ENCODE results near the gene DNAJC4.

Gene DNAJC4

DNA sequence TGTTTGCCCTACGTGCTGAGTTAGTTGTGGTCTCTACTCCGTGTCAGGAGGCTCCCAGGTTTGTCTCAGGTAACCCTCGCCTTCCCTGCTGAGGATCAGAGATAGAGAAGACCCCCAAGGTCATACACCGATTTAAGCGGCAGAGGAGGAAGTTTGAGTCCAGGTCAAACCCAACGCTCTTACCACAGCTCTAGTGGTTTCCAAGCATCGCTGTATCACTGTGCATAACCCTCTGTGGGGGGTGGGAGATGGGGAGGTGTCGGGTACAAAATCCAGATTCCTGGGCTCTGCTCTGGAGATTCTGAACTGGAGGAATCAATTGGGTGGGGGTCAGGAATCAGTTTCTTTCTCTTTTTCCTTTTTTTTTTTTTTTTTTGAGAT lies 627 bp downstream of the DNAJC4 start:
- H3K4me3 ChIP-seq (ENCODE audit: low read depth, low read length) = peak overlapping the region; percentile 91
- no peaks in the 10 kb centered on the region for H3K36me3 ChIP-seq (ENCODE audit: control insufficient read depth, insufficient read depth, low read length)
- peaks cover 3% of the 10 kb centered on the region; the same call in 1 of the 2 replicates for H3K27me3 ChIP-seq (ENCODE audit: control insufficient read depth, insufficient read depth, low read length)
- no peak overlapping the region; the same call in 1 of the 2 replicates for H3K27ac ChIP-seq (ENCODE audit: low read depth, low read length)
- H3K9ac ChIP-seq (ENCODE audit: low read length) = peak overlapping the region; percentile 74
- H3K9me3 ChIP-seq (ENCODE audit: control insufficient read depth, insufficient read depth, low read depth, low read length) = no peaks in the 10 kb centered on the region
- peaks cover 21% of the 10 kb centered on the region for H3K4me1 ChIP-seq (ENCODE audit: control insufficient read depth, insufficient read depth, low read length)

DNA sequence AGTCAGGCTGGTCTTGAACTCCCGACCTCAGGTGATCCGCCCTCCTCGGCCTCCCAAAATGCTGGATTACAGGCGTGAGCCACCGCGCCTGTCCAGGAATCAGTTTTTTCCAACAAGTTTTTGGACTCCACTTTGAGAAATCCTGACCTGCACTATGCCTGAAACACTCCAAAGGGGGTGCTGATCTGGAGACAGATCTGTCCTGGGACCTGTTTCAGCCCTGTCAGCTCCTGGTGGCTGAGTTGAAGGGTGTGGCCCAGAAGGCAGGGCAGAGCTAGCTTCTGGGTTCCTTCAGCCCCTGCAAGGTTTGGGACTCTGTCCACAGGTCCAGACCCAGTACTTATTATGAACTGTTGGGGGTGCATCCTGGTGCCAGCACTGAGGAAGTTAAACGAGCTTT lies 1.2 kb downstream of the DNAJC4 start:
- Histone ChIP-seq H3K9ac (ENCODE audit: low read length) (no peak overlapping the region), H3K4me3 (ENCODE audit: low read depth, low read length) (no peak overlapping the region), H3K27ac (ENCODE audit: low read depth, low read length) (no peak overlapping the region), H3K4me1 (ENCODE audit: control insufficient read depth, insufficient read depth, low read length) (peaks cover 18% of the 10 kb centered on the region), H3K9me3 (ENCODE audit: control insufficient read depth, insufficient read depth, low read depth, low read length) (no peaks in the 10 kb centered on the region), H3K27me3 (ENCODE audit: control insufficient read depth, insufficient read depth, low read length) (peaks cover 3% of the 10 kb centered on the region; the same call in 1 of the 2 replicates), H3K36me3 (ENCODE audit: control insufficient read depth, insufficient read depth, low read length) (no peaks in the 10 kb centered on the region)

DNA sequence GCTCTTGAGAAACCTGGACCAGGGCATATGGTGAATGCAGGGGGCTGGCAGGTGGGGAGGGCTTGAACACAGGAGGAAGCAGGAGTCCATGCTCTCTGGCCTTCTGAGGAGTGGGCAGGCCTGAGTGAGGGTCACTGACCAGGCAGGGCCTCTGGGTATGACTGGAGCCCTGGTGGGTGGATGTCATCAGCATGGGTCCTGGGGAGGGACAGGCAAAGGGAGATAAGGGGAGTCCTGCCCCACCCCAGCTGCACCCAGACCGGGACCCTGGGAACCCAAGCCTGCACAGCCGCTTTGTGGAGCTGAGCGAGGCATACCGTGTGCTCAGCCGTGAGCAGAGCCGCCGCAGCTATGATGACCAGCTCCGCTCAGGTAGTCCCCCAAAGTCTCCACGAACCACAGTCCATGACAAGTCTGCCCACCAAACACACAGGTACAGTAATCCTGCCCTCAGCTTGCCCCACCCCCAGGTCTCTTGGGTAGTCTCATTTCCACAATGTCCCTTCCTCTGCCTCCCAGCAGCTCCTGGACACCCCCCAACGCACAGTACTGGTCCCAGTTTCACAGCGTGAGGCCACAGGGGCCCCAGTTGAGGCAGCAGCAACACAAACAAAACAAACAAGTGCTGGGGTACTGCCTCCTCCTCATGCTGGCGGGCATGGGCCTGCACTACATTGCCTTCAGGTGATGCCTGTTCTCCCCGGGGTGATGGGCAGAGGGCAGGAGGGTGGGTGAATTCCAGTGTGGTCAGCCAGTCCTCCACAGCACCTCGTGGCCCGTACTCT lies 2.0 kb downstream of the DNAJC4 start:
- H3K9me3 ChIP-seq (ENCODE audit: control insufficient read depth, insufficient read depth, low read depth, low read length) = no peaks in the 10 kb centered on the region
- no peak overlapping the region for H3K4me3 ChIP-seq (ENCODE audit: low read depth, low read length)
- H3K9ac ChIP-seq (ENCODE audit: low read length) = no peak overlapping the region
- no peak overlapping the region for H3K27ac ChIP-seq (ENCODE audit: low read depth, low read length)
- peaks cover 3% of the 10 kb centered on the region; the same call in 1 of the 2 replicates for H3K27me3 ChIP-seq (ENCODE audit: control insufficient read depth, insufficient read depth, low read length)
- peaks cover 11% of the 10 kb centered on the region for H3K4me1 ChIP-seq (ENCODE audit: control insufficient read depth, insufficient read depth, low read length)
- peaks cover 1% of the 10 kb centered on the region; the same call in 1 of the 2 replicates for H3K36me3 ChIP-seq (ENCODE audit: control insufficient read depth, insufficient read depth, low read length)

DNA sequence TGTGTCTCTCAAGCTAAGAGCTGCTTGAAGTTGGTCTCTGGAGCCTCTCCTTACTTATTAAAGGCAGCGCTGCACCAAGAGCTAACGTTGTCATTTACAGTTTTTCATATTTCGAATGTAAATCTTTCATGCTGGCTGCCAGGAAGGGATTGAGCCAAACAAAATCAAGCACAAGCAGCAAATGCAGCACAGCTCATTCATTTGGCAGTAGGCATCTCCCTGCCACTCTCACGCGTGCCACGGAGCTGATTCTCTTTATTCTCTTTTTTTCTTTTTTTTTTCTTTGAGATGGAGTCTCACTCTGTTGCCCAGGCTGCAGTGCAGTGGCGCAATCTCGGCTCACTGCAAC lies 2.6 kb downstream of the DNAJC4 start:
- Histone ChIP-seq H3K9ac (ENCODE audit: low read length) (no peak overlapping the region), H3K36me3 (ENCODE audit: control insufficient read depth, insufficient read depth, low read length) (peaks cover 7% of the 10 kb centered on the region; the same call in 1 of the 2 replicates), H3K4me3 (ENCODE audit: low read depth, low read length) (no peak overlapping the region), H3K27me3 (ENCODE audit: control insufficient read depth, insufficient read depth, low read length) (peaks cover 3% of the 10 kb centered on the region; the same call in 1 of the 2 replicates), H3K27ac (ENCODE audit: low read depth, low read length) (no peak overlapping the region), H3K9me3 (ENCODE audit: control insufficient read depth, insufficient read depth, low read depth, low read length) (no peaks in the 10 kb centered on the region), H3K4me1 (ENCODE audit: control insufficient read depth, insufficient read depth, low read length) (peaks cover 11% of the 10 kb centered on the region)

DNA sequence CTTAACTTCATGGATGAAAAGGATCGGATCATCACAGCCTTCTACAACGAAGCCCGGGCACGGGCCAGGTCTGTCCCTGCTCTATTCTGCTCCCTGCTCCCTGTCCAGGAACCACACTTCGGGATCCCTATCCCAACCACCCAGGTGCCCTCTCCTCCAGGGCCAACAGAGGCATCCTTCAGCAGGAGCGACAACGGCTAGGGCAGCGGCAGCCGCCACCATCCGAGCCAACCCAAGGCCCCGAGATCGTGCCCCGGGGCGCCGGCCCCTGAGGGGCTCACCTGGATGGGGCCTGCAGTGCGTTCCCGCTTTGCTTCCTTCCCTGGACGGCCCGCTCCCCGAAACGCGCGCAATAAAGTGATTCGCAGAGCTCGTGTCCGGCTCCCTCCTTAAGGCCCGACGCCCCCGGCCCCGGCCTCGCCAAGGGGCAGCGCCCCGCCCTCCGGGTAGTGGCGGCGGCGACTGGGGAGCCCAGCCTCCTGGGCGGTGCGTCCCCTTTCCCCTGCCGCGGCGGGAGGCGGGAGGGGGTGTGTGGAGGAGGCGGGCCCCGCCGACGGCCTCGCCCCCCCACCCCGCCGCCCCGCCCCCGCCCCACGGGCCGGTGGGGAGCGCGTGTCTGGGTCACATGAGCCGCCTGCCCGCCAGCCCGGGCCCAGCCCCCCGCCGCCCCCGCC lies 3.7 kb downstream of the DNAJC4 start, which contains the start of gene VEGFB:
Gene VEGFB, plus strand, starts transcription at position 672 of the 674 bp plus-strand sequence. CDS start 250 bp downstream, outside the sequence.
- Histone ChIP-seq H3K9ac (ENCODE audit: low read length) (peak within 1 kb of the TSS; percentile 63), H3K4me1 (ENCODE audit: control insufficient read depth, insufficient read depth, low read length) (peaks cover 11% of the 10 kb centered on the region)

DNA sequence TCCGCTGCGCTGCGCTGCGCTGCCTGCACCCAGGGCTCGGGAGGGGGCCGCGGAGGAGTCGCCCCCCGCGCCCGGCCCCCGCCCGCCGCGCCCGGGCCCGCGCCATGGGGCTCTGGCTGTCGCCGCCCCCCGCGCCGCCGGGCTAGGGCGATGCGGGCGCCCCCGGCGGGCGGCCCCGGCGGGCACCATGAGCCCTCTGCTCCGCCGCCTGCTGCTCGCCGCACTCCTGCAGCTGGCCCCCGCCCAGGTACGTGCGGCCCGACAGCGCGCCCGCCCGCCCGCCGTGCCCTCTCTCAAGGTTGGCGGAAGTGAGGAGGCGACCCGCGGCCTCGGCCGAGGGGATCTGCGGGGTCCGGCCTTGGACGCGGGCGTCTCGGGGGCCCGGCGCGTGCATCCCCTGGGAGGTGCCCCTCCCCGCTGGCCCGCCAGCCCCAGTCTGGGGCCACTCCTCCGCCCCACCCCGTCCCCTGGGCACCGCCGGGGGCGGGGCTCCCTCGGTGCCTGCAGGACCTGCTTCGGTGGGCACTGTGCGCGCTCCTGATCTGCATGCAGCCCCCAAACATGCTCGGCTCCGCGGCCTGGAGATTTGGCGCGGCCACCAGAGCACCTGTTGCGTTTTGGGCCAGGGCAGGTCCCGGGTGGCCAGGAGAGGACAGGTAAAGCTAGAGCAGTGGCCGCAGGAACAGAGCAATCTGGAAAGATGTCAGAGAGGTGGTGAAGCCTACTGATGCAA lies 4.5 kb downstream of the DNAJC4 start:
- Histone ChIP-seq H3K4me3 (ENCODE audit: low read depth, low read length) (peak overlapping the region; percentile 82), H3K9me3 (ENCODE audit: control insufficient read depth, insufficient read depth, low read depth, low read length) (no peaks in the 10 kb centered on the region), H3K9ac (ENCODE audit: low read length) (peak overlapping the region; percentile 17), H3K36me3 (ENCODE audit: control insufficient read depth, insufficient read depth, low read length) (peaks cover 19% of the 10 kb centered on the region), H3K27me3 (ENCODE audit: control insufficient read depth, insufficient read depth, low read length) (peaks cover 3% of the 10 kb centered on the region; the same call in 1 of the 2 replicates), H3K4me1 (ENCODE audit: control insufficient read depth, insufficient read depth, low read length) (peaks cover 8% of the 10 kb centered on the region), H3K27ac (ENCODE audit: low read depth, low read length) (no peak overlapping the region)

More for the DNA sequence above, 3.7 kb downstream of the DNAJC4 start, which contains the start of gene VEGFB:
- H3K4me3 ChIP-seq (ENCODE audit: low read depth, low read length) = peak within 1 kb of the TSS; percentile 82
- H3K36me3 ChIP-seq (ENCODE audit: control insufficient read depth, insufficient read depth, low read length) = peaks cover 18% of the 10 kb centered on the region
- H3K9me3 ChIP-seq (ENCODE audit: control insufficient read depth, insufficient read depth, low read depth, low read length) = no peaks in the 10 kb centered on the region
- peaks cover 3% of the 10 kb centered on the region; the same call in 1 of the 2 replicates for H3K27me3 ChIP-seq (ENCODE audit: control insufficient read depth, insufficient read depth, low read length)
- H3K27ac ChIP-seq (ENCODE audit: low read depth, low read length) = no peak within 1 kb of the TSS

DNA sequence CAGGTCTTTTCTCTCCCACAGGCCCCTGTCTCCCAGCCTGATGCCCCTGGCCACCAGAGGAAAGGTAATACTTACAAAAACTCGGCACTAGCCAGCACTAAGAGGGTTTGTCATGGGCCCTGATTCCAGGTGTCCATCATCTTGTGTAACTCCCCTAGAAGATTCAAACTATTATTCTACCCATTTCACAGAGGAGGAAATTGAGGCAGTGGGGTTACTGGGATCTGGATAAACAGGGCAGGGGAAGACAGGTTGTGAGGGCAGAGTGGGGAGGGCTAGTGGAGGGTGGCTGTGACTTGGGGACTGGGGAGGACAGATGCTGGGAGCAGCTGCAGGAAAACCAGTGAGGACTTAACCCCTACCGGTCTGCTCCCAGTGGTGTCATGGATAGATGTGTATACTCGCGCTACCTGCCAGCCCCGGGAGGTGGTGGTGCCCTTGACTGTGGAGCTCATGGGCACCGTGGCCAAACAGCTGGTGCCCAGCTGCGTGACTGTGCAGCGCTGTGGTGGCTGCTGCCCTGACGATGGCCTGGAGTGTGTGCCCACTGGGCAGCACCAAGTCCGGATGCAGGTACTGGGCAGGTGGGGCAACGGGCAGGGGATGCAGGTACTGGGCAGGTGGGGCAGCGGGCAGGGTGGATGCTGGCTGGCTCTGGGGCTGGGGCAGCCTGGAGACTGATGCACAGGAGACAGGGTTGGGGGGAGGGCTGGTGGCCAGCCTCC lies 5.3 kb downstream of the DNAJC4 start:
- Histone ChIP-seq H3K9ac (ENCODE audit: low read length) (peak overlapping the region; percentile 17), H3K27ac (ENCODE audit: low read depth, low read length) (no peak overlapping the region), H3K4me3 (ENCODE audit: low read depth, low read length) (peak overlapping the region; percentile 82), H3K27me3 (ENCODE audit: control insufficient read depth, insufficient read depth, low read length) (peaks cover 3% of the 10 kb centered on the region; the same call in 1 of the 2 replicates), H3K36me3 (ENCODE audit: control insufficient read depth, insufficient read depth, low read length) (peaks cover 19% of the 10 kb centered on the region), H3K9me3 (ENCODE audit: control insufficient read depth, insufficient read depth, low read depth, low read length) (no peaks in the 10 kb centered on the region), H3K4me1 (ENCODE audit: control insufficient read depth, insufficient read depth, low read length) (peaks cover 15% of the 10 kb centered on the region)

DNA sequence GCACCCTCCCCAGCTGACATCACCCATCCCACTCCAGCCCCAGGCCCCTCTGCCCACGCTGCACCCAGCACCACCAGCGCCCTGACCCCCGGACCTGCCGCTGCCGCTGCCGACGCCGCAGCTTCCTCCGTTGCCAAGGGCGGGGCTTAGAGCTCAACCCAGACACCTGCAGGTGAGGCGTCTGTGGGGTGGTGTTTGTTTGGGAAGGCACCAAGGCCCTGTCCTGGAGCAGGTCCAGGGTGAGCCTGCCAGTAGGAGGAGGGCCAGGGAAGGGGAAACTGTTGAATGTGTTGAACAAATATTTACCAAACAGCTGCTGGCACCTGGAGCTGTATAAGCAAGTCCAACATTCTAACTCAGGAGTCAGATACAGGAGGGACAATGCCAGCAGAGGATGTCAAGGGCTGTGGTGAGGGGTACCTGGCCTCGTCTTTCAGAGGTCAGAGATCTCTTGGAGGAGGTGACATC lies 7.2 kb downstream of the DNAJC4 start:
- H3K4me1 ChIP-seq (ENCODE audit: control insufficient read depth, insufficient read depth, low read length) = peaks cover 16% of the 10 kb centered on the region
- H3K9ac ChIP-seq (ENCODE audit: low read length) = no peak overlapping the region

DNA sequence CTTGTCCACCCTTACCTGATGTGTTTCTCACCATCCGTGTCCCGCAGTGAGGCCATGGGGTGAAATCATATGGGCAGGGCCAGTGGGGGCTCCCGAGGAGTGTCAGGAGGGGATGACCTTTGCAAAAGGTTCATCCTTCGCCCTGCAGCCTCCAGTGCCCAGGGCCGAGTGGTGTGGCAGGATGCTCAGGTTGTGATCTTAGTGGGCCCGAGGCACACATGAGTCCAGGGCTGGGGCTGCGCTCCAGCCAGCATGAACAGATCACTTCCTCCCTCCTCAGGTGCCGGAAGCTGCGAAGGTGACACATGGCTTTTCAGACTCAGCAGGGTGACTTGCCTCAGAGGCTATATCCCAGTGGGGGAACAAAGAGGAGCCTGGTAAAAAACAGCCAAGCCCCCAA lies 7.7 kb downstream of the DNAJC4 start:
- H3K36me3 ChIP-seq (ENCODE audit: control insufficient read depth, insufficient read depth, low read length) = peaks cover 21% of the 10 kb centered on the region

More for the DNA sequence above, 7.2 kb downstream of the DNAJC4 start:
- H3K9me3 ChIP-seq (ENCODE audit: control insufficient read depth, insufficient read depth, low read depth, low read length) = no peaks in the 10 kb centered on the region
- H3K36me3 ChIP-seq (ENCODE audit: control insufficient read depth, insufficient read depth, low read length) = peaks cover 19% of the 10 kb centered on the region
- H3K27ac ChIP-seq (ENCODE audit: low read depth, low read length) = no peak overlapping the region
- H3K4me3 ChIP-seq (ENCODE audit: low read depth, low read length) = no peak overlapping the region
- peaks cover 3% of the 10 kb centered on the region; the same call in 1 of the 2 replicates for H3K27me3 ChIP-seq (ENCODE audit: control insufficient read depth, insufficient read depth, low read length)

DNA sequence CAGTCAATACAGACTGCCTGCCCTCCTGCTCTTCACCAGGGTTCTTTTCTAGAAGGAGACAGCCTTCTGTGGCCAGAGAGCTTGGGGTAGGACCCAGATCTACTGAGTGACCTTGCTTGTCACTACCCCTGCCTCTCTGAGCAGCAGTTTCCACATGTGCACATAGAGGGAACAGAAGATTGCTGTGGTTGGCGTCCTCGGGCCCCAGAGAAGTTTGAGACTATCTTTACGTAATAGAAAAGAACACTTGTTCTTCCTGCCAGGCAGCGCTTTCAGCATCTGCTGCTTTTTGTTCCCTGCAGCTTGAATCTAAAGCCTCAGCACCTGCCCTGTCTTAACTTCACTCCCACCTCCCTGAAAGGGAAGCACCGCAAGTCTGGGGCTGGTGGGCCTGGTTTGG lies 8.7 kb downstream of the DNAJC4 start:
- no peak overlapping the region for H3K27ac ChIP-seq (ENCODE audit: low read depth, low read length)
- no peak overlapping the region for H3K4me3 ChIP-seq (ENCODE audit: low read depth, low read length)
- H3K9ac ChIP-seq (ENCODE audit: low read length) = no peak overlapping the region
- peaks cover 30% of the 10 kb centered on the region for H3K36me3 ChIP-seq (ENCODE audit: control insufficient read depth, insufficient read depth, low read length)
- peaks cover 18% of the 10 kb centered on the region for H3K4me1 ChIP-seq (ENCODE audit: control insufficient read depth, insufficient read depth, low read length)
- no peaks in the 10 kb centered on the region for H3K9me3 ChIP-seq (ENCODE audit: control insufficient read depth, insufficient read depth, low read depth, low read length)
- H3K27me3 ChIP-seq (ENCODE audit: control insufficient read depth, insufficient read depth, low read length) = no peaks in the 10 kb centered on the region

More for the DNA sequence above, 7.7 kb downstream of the DNAJC4 start:
- H3K4me3 ChIP-seq (ENCODE audit: low read depth, low read length) = no peak overlapping the region
- peaks cover 20% of the 10 kb centered on the region for H3K4me1 ChIP-seq (ENCODE audit: control insufficient read depth, insufficient read depth, low read length)
- no peak overlapping the region for H3K9ac ChIP-seq (ENCODE audit: low read length)
- H3K9me3 ChIP-seq (ENCODE audit: control insufficient read depth, insufficient read depth, low read depth, low read length) = no peaks in the 10 kb centered on the region
- no peaks in the 10 kb centered on the region for H3K27me3 ChIP-seq (ENCODE audit: control insufficient read depth, insufficient read depth, low read length)
- no peak overlapping the region for H3K27ac ChIP-seq (ENCODE audit: low read depth, low read length)

Data from HUES6 (cell line).